IPS-NIHi11 (cell line): ENCODE measurements around the gene PATE1.
"Not testable (repeated sequence)": the region's sequence is repeated elsewhere in the genome, so short reads cannot be mapped to it uniquely, and the experiment has no call there.

Source experiments
- DNase-seq: peaks from one replicate; pipeline ENCODE4 v3.0.0; 2012; ENCODE audit warnings: mixed read lengths, low spot score

PATE1 gene, protein sequence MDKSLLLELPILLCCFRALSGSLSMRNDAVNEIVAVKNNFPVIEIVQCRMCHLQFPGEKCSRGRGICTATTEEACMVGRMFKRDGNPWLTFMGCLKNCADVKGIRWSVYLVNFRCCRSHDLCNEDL

DNA sequence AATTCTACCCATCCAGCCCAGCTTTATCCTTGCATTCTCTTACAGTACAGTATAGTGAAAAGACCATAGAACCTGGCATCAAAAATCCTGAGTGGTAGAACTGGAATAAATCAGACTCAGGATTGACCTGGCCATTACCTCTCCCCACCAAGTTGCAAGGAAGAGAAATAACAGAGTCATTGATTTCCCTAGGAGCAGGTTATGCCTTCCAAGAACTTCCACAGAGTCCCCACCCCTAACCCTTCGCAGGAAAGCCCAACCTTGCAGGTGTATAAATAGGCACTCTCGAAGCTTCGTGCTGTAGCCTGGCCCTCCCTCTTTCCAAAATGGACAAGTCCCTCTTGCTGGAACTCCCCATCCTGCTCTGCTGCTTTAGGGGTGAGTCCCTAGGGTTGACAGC lies at the start of gene PATE1:
TSS of gene PATE1 (plus strand) at position 301 of the 400 bp plus-strand sequence. CDS start at position 327, 26 bp downstream.
- DNase-seq, result no peak

DNA sequence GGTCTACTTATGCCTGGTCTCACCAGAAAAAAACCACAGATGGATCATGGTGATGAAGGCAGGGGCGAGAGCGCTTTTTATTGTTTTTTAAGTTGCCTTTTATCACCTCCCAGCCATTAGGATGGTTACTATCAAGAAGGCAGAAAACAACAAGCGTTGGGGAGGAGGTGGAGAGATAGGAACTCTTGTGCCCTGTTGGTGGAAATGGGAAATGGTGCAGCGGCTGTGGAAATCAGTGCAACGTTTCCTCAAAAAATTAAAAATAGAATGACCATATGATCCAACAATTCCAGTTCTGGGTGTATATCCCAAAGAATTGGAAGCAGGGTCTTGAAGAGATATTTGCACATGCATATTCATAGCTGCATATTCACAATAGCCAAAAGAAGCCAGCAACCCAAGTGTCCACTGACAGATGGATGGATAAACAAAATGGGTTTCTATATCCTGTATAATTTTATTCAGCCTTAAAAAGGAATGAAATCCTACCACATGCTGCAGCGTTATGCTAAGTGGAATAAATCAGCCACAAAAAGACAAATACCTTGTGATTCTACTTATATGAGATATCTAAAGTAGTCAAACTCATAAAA lies 45.0 kb upstream of the PATE1 start:
- DNase-seq, result no peak

DNA sequence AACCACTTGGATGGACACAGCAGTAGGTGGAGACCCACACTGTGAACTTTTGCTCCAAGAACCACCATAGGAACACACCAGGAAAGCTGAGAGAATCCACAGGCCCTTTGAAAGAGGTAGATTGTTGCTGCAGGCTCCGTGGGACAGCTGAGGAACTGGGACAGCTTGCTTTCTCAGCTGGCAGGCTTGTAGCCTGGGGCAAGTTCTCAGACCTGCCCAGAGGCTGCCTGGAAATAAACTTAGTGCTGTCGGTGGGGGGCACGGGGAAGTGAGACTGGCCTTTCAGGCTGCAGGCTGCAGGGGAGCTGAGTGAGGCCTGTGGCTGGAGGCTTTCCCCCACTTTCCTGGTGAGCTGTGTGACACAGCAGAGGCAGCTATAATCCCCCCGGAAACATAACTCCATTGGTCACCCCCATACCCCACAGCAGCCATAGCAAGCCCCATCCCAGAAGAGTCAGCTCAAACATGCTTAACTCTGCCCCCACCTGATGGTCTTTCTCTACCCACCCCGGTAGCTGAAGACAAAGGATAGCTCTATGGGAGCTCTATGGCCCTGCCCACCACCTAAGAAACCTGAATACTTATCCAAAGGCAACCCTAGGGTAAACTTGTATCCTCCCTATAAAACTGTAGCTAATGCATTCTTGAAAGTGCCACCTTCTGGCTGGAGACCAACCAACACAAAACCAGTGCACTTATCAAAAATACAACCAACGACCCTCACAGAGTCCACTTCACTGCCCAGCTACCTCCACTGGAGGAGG lies 44.0 kb upstream of the PATE1 start:
- DNase-seq, result peak; percentile 24

DNA sequence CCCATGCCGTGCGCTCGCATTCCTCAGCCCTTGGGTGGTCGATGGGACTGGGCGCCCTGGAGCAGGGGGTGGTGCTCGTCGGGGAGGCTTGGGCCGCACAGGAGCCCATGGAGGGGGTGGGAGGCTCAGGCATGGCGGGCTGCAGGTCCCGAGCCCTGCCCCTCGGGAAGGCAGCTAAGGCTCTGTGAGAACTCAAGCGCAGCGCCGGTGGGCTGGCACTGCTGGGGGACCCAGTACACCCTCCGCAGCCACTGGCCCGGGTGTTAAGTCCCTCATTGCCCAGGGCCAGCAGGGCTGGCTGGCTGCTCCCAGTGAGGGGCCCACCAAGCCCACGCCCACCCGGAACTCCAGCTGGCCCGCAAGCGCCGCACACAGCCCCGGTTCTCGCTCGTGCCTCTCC lies 41.4 kb upstream of the PATE1 start:
- not testable (repeated sequence) for DNase-seq

DNA sequence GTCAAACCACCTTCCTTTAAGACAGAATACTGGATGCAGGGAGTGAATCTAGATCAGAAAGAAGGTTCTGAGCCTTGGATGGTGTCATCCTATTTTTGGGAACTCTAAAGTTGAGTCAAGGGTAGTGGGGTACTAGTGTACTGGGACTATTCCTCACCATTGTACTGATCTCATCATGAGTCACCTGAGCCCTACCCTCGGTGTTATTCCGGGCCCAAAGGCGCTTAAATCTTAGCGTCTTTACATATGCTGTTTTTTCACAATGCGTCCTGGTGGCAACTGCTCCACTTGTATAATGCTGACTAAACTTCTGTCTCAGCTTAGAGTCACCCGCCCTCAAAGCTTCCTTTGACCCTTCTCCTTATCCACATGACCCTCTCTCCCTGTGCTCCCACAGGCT lies 25.3 kb upstream of the PATE1 start:
- no peak for DNase-seq

DNA sequence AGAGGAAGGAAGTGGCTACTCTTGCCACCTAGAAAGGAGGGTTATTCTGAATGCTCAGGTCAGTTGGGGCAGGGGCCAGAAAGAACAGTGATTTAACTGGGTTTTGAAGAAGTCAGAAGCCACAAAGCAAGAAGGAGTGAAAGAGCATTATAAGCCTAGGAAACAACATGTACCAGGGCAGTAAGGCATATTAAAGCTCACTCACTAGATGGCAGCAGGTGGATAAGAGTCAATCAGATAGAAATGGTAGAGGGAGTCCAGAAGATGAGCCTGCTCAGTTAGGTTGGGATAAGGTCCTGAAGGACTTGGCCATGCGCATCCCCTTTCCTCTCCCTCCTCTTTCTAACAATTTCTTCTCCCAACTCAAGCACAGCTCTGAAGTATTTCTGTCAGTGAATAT lies 22.0 kb upstream of the PATE1 start:
- DNase-seq, result peak; percentile 25

DNA sequence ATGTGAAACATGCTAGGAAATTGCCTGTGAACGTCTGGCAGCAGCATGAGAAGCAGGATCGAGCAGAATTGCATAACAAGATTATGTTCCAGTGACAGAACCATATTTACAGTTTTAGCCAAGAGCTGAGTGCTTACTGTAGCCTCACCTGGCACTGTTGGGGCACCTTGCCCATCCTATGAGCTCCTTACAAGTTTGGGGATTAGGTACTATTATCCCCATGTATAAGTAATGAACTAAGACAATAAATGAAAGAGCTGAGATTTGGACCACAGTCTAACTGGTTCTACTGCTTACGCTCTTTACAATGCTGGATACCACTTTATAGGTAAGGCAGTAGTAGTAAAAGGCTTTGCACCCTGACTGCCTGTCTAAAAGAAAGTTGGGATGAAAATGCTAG lies 17.1 kb upstream of the PATE1 start:
- no peak for DNase-seq

DNA sequence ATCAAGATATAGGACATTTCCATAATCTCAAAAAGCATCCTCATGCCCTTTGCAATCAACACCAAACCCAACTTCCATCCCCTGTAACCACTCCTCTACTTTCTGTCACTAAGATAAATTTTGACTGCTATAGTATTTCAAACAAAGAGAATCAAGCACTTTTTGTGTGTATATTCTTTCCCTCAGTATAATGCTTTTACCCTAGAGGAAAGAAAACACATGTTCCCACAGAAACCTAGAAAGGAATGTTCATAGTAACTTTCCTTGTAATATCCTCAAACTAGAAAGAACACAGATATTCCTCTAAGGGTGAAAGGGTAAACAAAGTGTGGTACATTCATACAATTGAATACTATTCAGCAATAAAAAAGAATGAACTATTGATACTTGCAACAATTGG lies 5.5 kb upstream of the PATE1 start:
- no peak for DNase-seq

DNA sequence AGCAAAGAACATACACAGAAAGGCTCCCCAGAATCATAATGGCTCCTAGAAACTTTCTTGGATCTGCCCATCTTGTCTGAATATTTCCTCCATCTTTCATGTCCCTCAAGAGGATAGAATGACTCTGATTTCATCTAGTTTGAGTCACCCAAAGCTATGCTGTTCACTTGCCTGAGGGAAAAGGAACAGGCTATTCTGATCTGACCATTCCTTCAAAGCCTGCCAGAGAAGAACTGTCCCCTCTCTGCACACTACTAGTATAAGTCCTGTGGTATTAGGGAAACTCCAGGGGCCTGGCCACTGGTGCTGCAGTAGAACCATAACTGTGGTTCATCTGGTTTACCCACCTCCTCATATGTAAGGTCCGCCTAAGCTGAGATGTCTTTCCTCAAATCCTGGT lies 2.4 kb upstream of the PATE1 start:
- no peak for DNase-seq

DNA sequence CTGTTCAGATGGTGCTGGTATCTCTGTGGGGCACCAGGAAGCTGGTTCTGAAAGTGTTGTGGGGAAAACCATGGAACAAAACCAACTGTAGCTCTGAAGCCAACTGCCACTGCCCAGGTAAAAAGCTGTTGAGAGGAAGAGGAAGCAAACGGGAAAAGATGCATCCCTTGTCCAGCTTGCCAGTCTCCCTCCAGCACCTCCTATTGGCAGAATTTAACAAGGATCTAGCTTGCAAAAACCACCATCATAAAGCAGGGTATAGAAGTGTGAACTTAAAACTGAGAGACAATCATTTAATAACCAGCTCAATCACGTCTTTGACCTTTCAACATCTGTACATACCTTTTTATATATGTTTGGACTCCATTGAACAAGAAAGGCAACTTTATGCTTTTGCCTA lies 4.5 kb downstream of the PATE1 start:
- peak; percentile 41 for DNase-seq

DNA sequence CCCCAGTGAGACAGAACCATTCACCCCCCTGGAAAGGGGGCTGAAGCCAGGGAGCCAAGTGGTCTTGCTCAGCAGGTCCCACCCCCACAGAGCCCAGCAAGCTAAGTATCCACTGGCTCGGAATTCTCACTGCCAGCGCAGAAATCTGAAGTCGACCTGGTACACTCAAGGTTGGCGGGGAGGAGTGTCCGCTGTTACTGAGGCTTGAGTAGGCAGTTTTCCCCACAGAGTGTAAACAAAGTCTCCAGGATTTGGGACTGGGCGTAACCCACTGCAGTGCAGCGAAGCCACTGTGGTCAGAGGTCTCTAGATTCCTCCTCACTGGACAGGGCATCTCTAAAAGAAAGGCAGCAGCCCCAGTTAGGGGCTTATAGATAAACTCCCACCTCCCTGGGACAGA lies 10.0 kb downstream of the PATE1 start:
- DNase-seq, result no peak

DNA sequence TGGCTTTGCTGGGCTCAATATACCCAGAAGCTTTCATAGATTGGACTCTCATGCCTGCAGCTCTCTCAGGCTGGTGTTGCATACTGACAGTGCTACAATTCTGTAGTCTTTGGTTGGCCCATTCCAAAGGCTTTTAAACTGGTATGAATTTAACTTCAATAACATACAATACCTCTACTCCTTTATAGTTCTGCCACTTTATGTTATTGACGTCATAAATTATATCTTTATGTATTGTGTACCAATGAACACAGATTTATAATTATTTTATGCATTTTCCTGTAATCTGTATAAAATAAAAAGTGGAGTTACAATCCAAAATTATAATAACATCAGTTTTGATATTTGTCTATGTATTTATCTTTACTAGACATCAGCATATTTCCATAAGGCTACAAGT lies 16.4 kb downstream of the PATE1 start:
- no peak for DNase-seq

DNA sequence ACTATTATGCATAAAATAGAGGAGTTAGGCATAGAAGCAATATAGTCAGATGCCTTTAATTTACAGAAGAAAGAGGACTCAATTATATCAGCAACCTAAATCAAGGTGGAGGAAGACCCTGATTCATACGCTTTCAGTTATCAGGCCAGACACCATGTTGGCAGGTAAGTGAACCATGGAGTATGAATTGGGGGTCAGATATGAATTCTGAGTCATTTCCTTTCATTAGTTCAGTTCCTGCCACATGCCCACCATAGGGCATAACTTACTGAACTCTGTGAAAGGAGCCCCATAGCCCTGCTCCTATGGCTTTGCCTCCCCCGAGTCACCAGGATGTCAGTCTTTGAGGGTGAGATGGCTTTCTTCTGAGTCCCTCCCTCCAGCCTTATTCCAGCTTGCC lies 17.4 kb downstream of the PATE1 start:
- DNase-seq, result no peak

DNA sequence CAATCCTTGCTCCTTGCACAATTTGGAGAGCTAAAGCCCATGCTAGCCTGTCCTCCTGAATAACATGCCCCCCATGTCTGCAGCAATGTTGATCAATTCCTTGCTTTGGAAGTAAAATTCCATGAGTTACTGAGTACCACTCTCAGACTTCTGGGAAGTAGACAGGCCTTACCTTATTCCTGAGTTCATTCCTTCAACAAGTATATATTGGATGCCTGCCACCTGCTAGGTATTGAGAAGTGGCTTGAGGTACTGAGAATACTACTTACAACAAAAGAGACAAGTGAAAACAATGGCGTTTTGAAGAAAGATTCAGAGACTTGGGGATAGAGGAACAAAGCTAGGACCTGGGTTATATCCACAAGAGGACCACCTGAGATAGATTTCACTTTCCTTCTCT lies 20.2 kb downstream of the PATE1 start:
- DNase-seq, result no peak

DNA sequence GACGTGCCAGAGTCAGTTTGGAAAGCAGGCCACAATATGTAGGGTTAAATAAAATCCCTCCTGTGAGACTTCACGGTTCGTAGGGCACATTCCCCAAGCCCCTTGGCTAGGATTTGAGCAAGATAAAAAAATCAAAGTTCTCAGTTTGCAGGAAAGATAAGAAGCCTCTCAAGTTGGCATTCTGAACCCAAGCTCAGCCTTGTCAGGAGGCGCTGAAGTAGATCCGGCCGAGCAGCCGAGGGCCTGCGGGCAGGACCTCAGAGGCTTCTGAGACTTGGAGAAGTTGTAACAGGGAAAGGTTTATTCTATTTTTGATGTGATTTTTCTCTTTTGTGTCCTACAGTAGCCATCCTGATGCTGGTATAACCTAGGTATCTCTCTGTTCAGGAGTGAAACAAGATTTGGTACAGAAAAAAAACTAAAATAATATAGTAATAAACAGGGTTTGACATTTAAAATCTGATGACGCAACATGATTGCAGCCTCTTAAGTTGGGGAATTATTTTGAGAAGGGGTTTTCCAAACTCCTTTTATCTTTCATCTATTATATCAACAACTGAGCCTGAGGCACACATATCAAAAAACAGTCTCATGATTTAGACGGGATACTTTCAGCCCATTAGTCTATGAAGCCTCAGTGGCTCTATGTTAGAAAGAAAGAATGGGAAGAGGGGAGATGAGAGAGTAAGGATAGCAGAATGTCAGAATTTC lies 22.4 kb downstream of the PATE1 start:
- DNase-seq, result no peak

DNA sequence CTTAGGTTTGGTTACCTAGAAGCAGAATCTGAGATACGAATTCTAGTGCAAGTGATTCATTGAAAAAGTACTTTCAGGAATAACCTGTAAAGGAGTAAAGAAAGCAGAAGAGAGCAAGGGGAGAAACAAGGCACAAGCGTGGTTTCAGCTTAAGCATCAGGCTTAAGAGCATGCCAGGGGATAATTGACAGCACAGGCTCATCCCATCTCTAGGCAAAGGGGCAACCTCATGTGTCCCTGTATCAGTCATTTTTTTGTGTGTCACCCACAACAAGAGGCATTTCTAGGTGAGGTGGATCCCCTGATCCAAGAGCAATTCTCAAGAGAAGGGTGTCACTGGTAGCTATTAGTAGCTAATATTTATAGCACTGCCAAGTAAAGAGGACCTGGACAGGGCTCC lies 24.5 kb downstream of the PATE1 start:
- no peak for DNase-seq

DNA sequence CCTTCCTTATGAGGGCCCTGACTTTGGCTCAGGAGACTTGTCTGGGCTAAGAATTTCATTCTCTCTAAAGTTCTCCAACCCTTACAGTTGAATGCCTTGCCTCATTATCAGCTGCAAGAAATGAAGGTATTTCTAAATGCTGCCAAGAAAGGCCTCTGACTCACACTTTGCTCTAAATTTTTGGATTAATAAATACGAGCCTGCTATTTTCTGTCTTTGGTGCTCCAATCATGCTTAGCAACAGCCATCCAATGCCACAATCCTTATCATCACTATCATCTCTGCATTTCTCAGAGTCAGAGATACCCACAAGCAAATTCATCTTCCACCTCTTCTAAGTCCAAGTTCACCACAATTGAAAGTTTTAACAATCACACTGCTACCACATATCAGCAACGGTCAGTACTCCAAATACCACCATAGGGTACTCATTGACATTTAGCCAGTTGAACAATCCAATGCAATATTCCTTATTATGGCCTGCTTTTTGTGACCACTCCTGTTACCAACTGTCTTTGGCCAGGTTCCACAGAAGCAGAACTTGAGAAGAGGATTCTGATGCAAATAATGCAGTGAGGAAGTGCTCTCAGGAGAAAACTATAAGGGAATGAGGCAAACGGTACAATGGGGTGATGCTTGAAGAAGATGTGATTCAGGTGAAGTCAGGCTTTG lies 26.9 kb downstream of the PATE1 start:
- DNase-seq, result no peak

DNA sequence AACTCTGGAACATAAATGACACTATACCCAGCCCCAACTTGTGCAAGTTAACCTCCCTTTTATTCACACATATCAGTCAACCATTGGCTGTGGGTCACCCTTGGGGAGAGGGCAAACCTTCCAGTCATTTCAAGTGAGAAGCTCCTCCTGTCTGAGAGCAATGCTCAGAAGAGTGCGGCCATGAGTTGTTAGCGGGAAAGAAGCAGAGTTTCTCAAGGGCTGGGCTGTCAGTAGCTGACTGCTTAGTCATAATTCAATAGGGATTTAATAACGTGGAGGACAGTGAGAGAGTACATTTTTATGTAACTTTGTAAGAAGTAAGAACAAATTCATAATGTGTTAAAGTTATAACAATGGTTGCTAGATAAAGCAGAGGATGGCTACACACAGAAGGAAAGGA lies 27.4 kb downstream of the PATE1 start:
- DNase-seq, result no peak

DNA sequence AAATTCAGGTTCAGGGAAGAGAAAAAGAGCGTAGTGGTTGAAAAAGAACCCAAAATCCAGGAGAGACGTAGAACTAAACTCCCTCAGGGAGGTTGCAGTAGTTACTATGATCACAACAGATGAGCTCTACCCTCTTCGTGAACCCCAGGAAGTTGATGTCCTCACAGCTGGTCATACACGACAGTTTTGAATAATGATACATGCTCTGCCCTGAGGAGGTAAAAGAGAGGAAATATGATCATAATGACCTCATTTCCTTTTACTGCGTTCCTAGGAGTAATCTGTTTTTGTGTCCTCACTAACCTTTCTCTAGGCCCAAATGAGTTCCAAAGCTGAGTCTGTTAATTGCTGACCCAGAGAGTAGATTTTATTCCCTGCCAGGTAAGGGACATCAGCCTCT lies 31.2 kb downstream of the PATE1 start:
- no peak for DNase-seq

DNA sequence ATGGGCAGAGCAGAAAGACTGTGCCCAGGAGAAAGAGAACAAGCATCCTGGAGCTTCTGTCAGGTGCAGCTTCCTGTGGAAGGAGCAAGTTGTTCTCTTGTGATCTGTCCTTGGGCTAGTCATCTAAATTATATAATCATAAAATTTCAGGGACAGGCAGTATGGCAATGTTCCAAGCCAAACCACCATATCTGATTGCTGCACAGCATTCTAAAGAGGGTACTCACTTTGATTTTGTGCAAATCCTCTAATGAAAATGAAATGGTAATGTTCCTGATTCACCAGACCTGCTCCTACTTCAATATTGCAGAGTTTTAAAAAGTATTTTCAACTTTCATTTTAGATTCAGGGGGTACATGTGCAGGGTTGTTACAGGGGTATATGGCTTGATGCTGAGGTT lies 32.6 kb downstream of the PATE1 start, which contains the start of gene PATE2:
TSS of gene PATE2 (minus strand) at position 101 of the 400 bp plus-strand sequence. CDS start at position 46, 55 bp downstream.
- no peak for DNase-seq

DNA sequence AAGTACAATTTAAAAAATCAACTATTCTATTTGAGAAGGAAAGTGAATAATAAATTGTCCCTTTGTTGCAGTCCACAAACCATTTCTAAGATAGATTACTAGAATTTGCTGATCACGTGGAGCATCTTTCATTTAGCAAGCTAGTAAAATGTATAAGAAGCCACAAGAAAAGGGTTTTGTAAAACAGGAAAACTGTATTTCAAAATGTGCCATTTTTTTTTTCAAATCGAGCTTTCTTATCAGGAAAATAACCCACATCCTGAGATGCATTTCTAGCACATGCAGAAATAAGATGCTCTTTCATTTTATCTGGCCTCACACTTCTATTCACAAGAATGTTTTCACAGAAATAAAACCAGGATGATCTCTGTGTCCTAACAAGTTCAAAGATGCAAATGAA lies 38.6 kb downstream of the PATE1 start:
- no peak for DNase-seq

DNA sequence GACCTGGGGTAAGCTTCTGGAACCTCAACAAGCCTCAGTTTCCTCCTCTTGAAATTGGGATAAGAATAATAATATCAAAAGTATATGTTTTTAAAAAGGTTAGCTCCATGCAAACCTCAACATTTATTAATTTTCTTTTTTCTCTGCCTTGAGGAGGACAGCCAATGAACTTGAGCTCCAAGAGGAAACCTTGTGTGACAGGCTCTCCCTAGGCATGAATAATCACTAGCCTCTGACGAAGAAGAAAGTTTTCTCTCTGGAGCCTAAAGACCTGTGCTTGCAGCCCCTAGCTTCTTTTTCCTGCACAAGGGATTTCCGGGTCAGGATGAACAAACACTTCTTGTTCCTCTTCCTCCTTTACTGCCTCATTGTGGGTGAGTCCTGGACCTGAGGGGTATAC lies 41.7 kb downstream of the PATE1 start, which contains the start of gene PATE3:
TSS of gene PATE3 (plus strand) at position 301 of the 400 bp plus-strand sequence. CDS start at position 326, 25 bp downstream.
- DNase-seq, result no peak
